Measurements from ENCODE around the gene CRMP1. TPM values are rescaled to one million over a fixed set of nuclear protein-coding genes. Genes with fewer than 3 reads are reported as not detected.

The CRMP1 gene
- total and polyA plus RNA-seq, 2 of the 8 experiments (the other 6 are each of a cell fraction or from before 2014, with no cell fraction given), result 120 to 131 TPM

DNA sequence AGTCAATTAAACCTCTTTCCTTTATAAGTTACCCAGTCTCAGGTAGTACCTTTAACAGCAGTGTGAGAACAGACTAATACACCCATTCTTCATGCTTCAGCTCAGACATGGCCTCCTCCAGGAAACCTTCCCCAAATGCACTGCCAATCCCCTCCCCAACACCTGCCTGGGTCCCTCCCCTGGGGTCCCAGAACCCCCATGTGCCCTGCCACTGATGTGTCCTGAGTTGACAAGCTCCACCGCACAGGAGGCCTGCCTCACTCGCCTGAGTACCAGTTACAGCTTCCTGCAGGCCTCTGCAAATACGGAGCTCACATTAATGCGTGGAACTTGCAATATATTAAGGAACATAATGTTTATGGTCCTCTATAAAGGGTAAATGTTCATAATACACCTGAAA lies 34.9 kb upstream of the CRMP1 start:
- no peak overlapping the region for H3K23ac ChIP-seq (ENCODE audit: insufficient read length)
- no peaks in the 10 kb centered on the region for H3K79me2 ChIP-seq (ENCODE audit: control insufficient read depth in 1 of 2, insufficient read depth in 2 of 2, low read length in 2 of 2)
- no peaks in the 10 kb centered on the region for H3K9me3 ChIP-seq (ENCODE audit: insufficient read depth in 2 of 2, low read depth in 1 of 2, low read length in 1 of 2)
- H3K27ac ChIP-seq (ENCODE audit: low read depth, low read length), result no peak overlapping the region
- DNase-seq (ENCODE audit: low read depth in 1 of 2, low spot score in 2 of 2), result no peak
- H3K56ac ChIP-seq (replicated peaks; ENCODE audit: insufficient read length, low read depth, low read length), result no peak overlapping the region
- H3K4ac ChIP-seq (replicated peaks; ENCODE audit: insufficient read length, low read depth, low read length), result no peak overlapping the region
- no peaks in the 10 kb centered on the region for H3K36me3 ChIP-seq (ENCODE audit: control insufficient read depth in 2 of 4, insufficient read depth in 4 of 4, low read length in 3 of 4)
- no peak overlapping the region for H2BK15ac ChIP-seq (ENCODE audit: low read length)
- H2BK12ac ChIP-seq (ENCODE audit: low read depth, low read length), result no peak overlapping the region
- H4K5ac ChIP-seq (ENCODE audit: insufficient read length, low read depth, low read length), result no peak overlapping the region
- no peak overlapping the region for H4K8ac ChIP-seq (ENCODE audit: extremely low read depth, insufficient read depth, low read length)
- no peak overlapping the region for H2BK5ac ChIP-seq (ENCODE audit: low read depth, low read length)
- peaks cover 0 to 10% (median 3%) of the 10 kb centered on the region in 4 experiments; a peak in 5 of 7 replicates for H3K4me1 ChIP-seq (replicated peaks in 1 of 4; ENCODE audit: control insufficient read depth in 3 of 4, insufficient read depth in 4 of 4, low read length in 3 of 4)
- ChIA-PET CTCF (ENCODE audit: partially characterized antibody) (interaction anchor here (1.1 to 1.3 kb wide), 5 partner anchors 17 to 70 kb away, joined by 3 to 5 read pairs (median 4); no protein-coding TSS in a partner anchor), POLR2A (ENCODE audit: partially characterized antibody) (interaction anchor here (1.3 to 1.6 kb wide), 2 partner anchors 16 to 36 kb away, joined by 3 to 6 read pairs; no protein-coding TSS in a partner anchor)
- no peaks in the 10 kb centered on the region for H4K20me1 ChIP-seq (replicated peaks in 1 of 2; ENCODE audit: control insufficient read depth in 1 of 2, insufficient read depth in 2 of 2, low read length in 2 of 2)
- no peak overlapping the region for H2AFZ ChIP-seq (ENCODE audit: low read length)
- H3K4me3 ChIP-seq (ENCODE audit: extremely low read depth in 1 of 4, insufficient read depth in 2 of 4, low read depth in 3 of 4, low read length in 4 of 4), result no peak overlapping the region
- H2BK20ac ChIP-seq (ENCODE audit: low read length), result no peak overlapping the region
- H4K91ac ChIP-seq (replicated peaks; ENCODE audit: insufficient read length, low read length), result no peak overlapping the region
- no peak overlapping the region for H3K4me2 ChIP-seq (ENCODE audit: insufficient read depth in 1 of 2, low read depth in 2 of 2, low read length in 2 of 2)
- H3K79me1 ChIP-seq (ENCODE audit: low read depth, low read length), result no peaks in the 10 kb centered on the region
- peaks cover 2% of the 10 kb centered on the region; the same call in 1 of the 2 replicates for H3K23me2 ChIP-seq (ENCODE audit: low read depth, low read length)
- no peak overlapping the region for H3K14ac ChIP-seq (ENCODE audit: insufficient read length)
- H2BK120ac ChIP-seq (replicated peaks; ENCODE audit: low read depth, low read length), result no peak overlapping the region
- no peak for FAIRE-seq
- H3K18ac ChIP-seq (ENCODE audit: extremely low read depth, low read length), result no peak overlapping the region
- H3K9ac ChIP-seq (replicated peaks in 1 of 4; ENCODE audit: extremely low read depth in 1 of 4, low read depth in 3 of 4, low read length in 3 of 4), result no peak overlapping the region
- H2AK5ac ChIP-seq (ENCODE audit: low read depth, low read length), result no peak overlapping the region
- H3K27me3 ChIP-seq (replicated peaks in 1 of 4; ENCODE audit: control insufficient read depth in 3 of 4, extremely low read depth in 1 of 4, insufficient read depth in 3 of 4, low read length in 3 of 4), result peaks cover 0 to 2% (median under 1%) of the 10 kb centered on the region in 4 experiments; a peak in 2 of 7 replicates
- WGBS, 2 experiments (ENCODE audit: extremely low coverage in 1 of 2, insufficient coverage in 1 of 2, insufficient read length in 1 of 2, insufficient replicate concordance in 2 of 2, low coverage in 1 of 2, low lambda C conversion rate in 2 of 2, missing lambda C conversion rate in 1 of 2), result 71% methylated on average over 4 of the region's 4 CpGs; no CpG with 5 or more reads in 1 of the 2 experiments
- TF ChIP-seq TBP (IDR thresholded peaks at IDR 0.05; ENCODE audit: low read depth, low read length) (no peak), SIX5 (IDR thresholded peaks at IDR 0.05; ENCODE audit: low read depth, low read length) (no peak), POLR2AphosphoS5 (IDR thresholded peaks at IDR 0.05; ENCODE audit: low read depth, low read length) (no peak), NRF1 (IDR thresholded peaks at IDR 0.05; ENCODE audit: low read depth, low read length) (no peak), NANOG (IDR thresholded peaks at IDR 0.05; ENCODE audit: insufficient read depth, low read depth, low read length, poor library complexity, severe bottlenecking) (no peak), CHD1 (IDR thresholded peaks at IDR 0.05; ENCODE audit: low read depth, low read length) (no peak), RAD21 (IDR thresholded peaks at IDR 0.05 in 1 of 2, conservative IDR thresholded peaks at IDR 0.05 in 1 of 2; ENCODE audit: low read depth in 2 of 2, low read length in 2 of 2) (no peak), TAF1 (IDR thresholded peaks at IDR 0.05; ENCODE audit: low read depth, low read length) (no peak), POLR2A (IDR thresholded peaks at IDR 0.05; ENCODE audit: control extremely low read depth in 1 of 2, low read depth in 2 of 2, low read length in 2 of 2) (no peak), RBBP5 (IDR thresholded peaks at IDR 0.05; ENCODE audit: borderline replicate concordance, low read depth, low read length) (no peak), BACH1 (IDR thresholded peaks at IDR 0.05; ENCODE audit: low read length) (no peak), KDM1A (IDR thresholded peaks at IDR 0.05; ENCODE audit: borderline replicate concordance, low read length) (no peak)
- TF ChIP-seq, protein P1, sequence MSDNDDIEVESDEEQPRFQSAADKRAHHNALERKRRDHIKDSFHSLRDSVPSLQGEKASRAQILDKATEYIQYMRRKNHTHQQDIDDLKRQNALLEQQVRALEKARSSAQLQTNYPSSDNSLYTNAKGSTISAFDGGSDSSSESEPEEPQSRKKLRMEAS (IDR thresholded peaks at IDR 0.05), result no peak
- TF ChIP-seq, protein P2, sequence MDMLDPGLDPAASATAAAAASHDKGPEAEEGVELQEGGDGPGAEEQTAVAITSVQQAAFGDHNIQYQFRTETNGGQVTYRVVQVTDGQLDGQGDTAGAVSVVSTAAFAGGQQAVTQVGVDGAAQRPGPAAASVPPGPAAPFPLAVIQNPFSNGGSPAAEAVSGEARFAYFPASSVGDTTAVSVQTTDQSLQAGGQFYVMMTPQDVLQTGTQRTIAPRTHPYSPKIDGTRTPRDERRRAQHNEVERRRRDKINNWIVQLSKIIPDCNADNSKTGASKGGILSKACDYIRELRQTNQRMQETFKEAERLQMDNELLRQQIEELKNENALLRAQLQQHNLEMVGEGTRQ (IDR thresholded peaks at IDR 0.05; ENCODE audit: low read length), result no peak

Measured in H1 (cell line).